Frontal cortex (tissue), 4 donors: Measurements from ENCODE around the gene ZNF20. TPM values are rescaled to one million over a fixed set of nuclear protein-coding genes. Genes with fewer than 3 reads are reported as not detected.

Experiments used
- DNase-seq, 2 donors: peaks; one replicate each; pipeline ENCODE4 v3.0.0; 2012; ENCODE audit warnings: low spot score in 2 of 2
- FAIRE-seq: peaks from 2 replicates; lab custom pipeline; 2012; peaks lifted over from hg19 to GRCh38; lab: Jason Lieb, UNC
- total RNA-seq: library from RNA; depleted of rRNA; stranded (reverse); fragments of >200 nt; gene quantifications from one replicate; pipeline ENCODE4 v1.2.3, GENCODE V29; 2014
- donor health status: control.
- donor health status: control.
- donor health status: control.

ZNF20 gene
- 6.1 TPM for total RNA-seq

DNA sequence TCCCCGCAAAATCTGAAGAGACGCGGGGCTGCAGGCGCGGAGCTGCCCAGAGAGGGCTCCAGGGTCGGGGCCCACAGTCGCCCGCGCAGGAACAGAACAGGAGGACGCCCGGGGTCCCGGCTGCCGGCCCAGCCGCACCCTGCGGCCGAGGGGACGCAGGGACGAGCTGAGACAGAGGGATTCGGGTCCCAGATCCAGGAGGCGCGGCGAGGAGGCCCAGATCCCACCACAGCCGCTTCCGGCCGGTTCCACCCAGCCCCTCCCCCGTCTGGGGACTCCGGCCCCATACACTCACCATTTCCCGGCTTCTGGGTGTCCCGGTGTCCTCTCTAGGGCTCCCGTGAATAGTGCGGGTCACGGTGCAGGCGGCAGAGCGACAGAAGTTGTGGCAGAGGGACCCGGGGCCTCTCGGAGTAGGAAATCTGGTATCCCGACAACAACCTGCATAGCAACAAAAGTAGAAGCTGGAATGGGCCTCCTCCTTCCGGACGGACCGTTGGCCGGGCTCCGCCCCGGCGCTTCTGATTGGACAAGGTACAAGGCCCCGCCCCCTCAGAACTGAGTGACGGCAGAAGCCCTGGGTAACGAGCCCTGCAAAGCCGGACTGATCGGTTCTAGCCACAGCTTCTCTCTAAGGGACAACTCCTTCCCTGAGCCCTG is at the start of gene ZNF20:
TSS of gene ZNF20 (minus strand) at position 466 of the 660 bp plus-strand sequence. CDS start at position 298, 168 bp downstream.
- DNase-seq (peak; percentile 95 to 97), FAIRE-seq (peak; percentile 34)

DNA sequence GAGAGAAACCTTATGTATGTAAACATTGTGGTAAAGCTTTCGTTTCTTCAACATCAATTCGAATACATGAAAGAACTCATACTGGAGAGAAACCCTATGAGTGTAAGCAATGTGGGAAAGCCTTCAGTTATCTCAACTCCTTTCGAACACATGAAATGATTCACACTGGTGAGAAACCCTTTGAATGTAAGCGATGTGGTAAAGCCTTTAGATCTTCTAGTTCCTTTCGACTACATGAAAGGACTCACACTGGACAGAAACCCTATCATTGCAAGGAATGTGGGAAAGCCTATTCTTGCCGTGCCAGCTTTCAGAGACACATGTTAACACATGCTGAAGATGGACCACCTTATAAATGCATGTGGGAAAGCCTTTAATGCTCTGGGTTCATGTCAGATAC is 47.5 kb upstream of the ZNF20 start:
- no peak for FAIRE-seq
- DNase-seq = no peak

DNA sequence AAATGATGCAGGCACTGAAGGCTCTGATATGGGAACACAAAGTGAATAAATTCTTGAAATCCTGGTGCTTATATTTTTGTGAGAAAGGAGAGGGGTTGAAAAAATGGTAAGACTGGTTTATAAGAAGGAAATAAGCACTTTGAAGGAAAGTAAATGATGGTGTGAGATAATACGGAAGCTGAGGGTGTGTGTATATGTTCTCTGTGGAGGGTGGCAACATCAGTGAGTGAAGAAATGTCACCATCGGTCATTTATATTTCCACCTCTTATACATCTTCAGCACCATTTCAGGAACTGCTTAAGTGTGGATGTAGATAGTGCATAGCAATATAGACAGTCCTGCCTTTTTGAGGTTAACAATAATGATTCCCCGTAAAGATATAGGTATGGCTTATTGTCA is 40.2 kb upstream of the ZNF20 start:
- FAIRE-seq = no peak

DNA sequence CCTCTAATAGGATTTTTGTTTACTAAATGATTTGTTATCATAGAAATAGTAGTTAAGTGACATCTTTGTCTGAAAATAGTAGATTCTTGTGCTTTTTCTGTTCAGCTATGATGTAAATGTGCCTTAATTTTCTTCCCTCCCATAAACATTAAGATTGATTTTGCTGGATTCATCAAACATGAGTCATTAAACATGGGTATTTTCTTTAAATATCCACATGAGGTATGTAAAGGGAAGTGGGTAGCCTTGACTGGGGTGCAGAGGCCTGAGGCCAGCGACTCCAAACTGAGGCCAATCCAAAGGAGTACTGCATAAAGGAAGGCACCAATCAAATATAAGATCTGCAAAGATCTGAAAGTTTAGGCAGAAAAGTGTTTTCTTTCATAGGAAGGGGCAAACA is 26.5 kb upstream of the ZNF20 start:
- no peak for FAIRE-seq

More for the DNA sequence above, 40.2 kb upstream of the ZNF20 start:
- no peak for DNase-seq

DNA sequence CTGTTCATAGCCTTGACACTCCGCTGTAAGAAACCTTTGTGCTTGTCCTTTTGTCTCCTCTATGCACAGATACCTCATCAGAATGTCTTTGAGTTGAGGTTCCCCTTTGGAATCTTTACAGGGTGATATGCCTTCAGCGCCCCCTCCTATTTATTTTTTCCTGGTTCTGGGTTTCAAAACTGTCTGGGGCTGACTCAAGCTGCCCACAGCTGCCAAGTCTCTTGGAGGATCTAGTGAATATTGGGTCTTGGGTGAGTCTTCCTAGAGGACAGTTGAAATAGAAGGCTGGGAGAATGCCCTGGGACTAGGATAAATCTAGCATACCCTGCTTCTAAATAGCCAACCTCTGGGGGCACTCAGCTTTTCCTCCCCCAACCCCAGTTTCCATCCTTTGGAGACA is 23.7 kb upstream of the ZNF20 start:
- DNase-seq (no peak), FAIRE-seq (no peak)

More for the DNA sequence above, 26.5 kb upstream of the ZNF20 start:
- DNase-seq = no peak

DNA sequence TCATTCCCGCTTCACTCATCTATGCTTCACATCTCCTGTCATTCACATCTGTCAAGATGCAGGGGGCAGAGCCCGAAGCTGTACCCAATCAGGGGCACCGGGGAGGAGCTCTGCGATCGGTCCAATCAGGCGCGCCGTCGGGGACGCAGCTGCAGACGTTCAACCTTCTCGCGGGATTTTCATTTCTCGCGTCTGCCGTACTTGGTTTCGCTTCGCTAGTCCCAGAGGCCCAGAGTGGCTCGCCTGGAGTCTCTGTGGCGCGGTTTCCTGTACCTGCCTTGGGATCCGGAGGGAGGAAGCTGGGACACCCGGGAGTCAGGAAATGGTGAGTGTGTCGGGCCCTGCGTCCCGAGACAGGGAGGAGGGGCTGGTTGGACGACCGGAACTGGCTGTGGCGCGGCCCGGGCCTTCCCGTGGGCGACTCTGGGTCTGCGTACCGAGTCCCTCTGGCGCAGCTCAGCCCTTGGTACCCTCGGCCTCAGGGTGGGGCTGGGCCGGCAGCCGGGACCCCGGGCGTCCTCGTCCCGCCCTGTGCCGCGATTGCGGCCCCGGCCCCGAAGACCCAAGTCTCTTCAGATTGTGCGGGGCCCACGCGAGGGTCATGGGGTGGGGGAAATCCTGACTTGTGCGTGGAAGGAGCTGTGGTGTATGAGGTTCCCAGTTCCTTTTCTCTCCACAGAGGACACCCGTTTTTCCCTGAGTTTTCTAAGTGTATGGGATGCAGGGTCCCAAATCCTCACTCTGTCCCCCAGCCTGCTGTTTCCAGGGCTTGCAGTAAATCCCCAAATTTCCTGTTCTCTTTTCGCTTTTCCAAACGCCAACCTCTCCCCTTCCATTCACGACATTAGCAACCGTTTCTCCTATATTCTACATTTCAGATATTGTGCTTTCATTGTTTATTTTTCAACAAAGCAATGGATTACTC is 23.0 kb upstream of the ZNF20 start, which contains the start of gene ZNF136:
TSS of gene ZNF136 (plus strand) at position 215 of the 925 bp plus-strand sequence. CDS start at position 323, 108 bp downstream.
- DNase-seq (peak; percentile 92 to 98), FAIRE-seq (no peak)

DNA sequence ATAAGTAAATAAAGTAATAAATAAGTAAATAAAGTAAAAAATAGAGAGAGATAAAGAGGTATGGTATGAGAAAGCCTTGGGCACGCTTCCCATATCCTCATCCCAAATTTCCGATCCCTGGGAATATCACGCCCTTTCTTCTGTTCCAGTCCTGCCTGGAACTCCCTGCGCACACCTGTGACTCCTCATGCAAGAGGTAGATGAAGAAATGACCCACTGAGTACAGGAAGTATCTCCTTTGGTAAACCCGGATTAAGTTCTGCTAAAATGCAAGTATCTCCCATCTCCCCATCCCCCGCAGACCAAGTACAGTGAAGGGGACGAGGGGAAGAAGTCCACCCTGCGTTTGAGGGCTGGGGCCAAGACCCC is 22.3 kb upstream of the ZNF20 start:
- FAIRE-seq (no peak), DNase-seq (peak in 1 of 2 donors; percentile 31)

DNA sequence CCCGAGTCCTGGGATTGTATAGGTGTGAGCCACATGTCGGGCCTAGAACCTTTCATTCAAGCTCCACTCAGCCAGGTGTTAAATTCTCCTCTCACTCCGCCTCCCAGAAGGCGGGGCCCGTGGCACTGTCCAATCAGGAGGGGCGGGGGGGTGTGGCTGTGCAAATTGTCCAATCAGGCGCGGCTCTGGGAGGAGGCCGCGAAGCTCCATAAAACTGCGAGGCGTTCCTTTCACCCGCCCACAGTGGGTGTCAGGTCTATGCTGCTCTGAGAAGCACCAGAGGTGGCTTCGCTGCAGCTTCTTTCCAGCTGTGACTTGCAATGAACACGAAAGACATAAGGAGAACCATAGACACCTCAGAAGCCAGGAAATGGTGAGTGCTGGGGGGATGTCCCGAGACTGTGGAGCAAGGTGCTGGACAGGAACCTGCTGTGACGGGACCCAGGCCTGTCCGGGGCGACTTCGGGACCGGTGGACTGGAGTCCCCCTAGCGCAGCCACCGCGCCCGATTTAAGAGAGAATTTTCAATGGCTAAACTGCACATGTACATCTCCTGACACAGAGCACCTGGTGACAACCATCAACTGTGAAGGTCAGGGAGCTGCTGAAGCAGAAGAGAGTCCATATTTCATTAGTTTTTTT is 19.7 kb upstream of the ZNF20 start:
- no peak for DNase-seq

DNA sequence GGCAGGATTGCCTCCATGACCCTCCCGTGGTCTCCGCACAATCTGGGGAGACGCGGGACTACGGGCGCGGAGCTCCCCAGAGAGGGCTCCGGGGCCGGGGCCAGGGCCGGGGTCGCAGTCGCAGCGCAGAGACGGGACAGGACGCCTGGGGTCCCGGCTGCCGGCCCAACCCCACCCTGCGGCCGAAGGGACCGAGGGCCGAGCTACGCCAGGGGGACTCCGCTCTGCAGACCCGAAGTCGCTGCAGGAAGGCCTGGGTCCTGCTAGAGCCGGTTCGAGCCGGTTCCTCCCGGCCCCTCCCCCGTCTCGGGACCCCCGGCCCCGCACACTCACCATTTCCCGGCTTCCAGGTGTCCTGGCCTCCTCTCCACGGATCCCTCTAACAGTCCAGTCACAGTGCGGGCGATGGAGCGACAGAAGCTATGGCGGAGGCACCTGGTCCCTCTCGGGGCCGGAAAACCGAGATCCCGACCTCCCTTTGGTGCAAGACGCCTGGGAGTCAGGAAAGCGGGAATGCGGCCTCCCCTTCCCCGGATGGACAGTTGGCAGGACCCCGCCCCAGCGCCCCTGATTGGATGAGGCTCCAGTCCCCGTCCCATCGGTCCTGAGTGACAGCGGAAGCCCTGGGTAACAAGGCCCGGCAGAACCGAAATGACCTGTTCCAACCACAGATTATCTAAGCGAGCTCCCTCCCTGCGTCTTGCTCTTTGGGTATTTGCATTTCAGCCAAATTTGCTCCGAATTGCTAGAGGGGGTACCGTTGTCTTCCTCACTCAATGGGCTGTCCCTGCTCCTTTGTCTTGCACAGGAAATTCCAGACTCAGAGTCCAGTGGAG is 16.3 kb upstream of the ZNF20 start, which contains the start of gene ZNF625:
TSS of gene ZNF625 (minus strand) at position 512 of the 836 bp plus-strand sequence. CDS start at position 336, 176 bp downstream.
- DNase-seq = peak; percentile 79 to 87
- no peak for FAIRE-seq

More for the DNA sequence above, 19.7 kb upstream of the ZNF20 start:
- no peak for FAIRE-seq

DNA sequence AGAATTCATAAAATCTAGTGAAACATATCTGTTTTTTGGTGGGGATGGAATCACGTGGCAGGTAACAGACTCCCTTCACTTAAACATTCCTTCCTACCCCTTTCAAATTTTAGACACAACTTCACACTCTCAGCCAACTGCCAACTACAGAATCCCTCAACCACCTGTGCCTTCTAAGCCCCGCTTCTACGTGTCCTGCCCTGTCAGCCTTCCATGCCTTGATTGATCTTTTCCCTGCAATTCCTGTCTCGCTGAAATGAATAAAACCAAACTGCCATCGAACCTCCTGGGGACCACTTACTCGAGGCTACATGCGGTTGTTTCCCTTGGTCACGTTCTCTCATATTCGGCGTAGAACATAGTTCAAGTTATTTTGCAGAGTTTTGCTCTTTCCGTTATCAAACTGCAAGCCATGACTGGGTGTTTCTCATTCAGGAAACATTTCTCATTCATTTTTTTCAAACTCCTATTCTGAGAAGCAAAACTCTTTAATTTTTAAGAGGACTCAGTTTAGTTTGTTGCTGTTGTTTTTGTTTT is 15.2 kb upstream of the ZNF20 start:
- no peak for DNase-seq
- no peak for FAIRE-seq

DNA sequence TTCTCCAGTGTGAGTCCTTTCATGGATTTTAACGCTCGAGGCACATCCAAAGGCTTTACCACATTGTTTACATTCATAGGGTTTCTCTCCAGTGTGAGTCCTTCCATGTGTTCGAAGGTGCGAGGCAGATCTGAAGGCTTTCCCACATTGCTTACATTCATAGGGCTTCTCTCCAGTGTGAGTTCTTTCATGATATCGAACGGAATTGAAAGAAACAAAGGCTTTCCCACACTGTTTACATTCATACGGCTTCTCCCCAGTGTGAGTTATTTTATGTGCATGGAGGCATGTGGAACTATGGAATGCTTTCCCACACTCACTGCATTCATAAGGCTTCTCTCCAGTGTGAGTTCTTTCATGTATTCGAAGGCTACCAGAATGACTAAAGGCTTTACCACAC is 5.2 kb upstream of the ZNF20 start:
- FAIRE-seq (no peak), DNase-seq (no peak)

DNA sequence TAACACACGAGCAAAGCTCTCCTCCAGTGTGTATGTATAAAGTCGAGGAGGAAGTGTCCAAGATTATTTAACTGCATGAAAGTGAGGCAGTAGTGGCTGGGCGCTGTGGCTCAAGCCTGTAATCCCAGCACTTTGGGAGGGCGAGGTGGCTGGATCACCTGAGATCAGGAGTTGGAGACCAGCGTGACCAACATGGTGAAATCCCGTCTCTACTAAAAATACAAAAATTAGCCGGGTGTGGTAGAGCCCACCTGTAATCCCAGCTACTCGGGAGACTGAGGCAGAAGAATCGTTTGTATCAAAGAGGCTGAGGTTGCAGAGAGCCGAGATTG is 1.2 kb upstream of the ZNF20 start:
- no peak for FAIRE-seq
- no peak for DNase-seq

DNA sequence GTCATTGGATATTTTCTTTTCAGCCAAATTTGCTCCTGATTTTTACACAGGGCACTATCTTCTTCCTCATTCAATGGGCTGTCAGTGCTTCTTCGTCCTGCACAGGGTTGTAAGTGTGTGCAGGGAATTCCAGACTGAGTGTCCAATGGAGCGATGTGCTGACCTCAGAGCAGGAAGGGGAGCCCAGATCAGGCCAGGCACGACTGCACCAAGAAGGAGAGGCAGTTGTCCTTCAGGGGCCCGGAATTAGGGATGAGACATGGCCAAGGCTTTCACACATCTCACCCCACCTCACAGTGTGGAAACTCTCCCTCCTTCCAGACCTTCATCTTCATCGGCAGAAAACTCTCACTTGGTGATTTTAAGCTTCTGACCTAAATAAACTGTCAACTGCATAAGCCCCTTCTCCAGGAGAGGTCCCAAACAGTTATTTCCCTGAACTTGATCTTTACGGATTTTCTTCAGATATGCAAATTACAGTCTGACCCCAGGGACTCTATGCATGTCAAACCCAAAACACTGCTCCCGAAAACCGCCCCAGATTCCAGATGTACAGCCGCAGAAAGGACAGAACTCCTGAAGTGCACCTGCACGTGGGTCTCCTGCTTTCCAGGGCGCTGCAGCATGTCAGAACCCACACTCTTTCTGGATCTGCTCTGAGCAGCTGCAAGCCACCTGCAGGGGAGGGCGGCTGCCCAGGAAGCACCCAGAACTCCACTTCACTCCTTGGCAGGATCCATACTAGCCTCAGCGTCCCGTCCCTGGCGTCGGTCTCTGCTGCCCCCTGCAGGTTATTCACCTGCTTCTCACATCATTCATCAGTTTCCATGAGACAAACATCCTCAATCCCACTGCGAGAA is 625 bp upstream of the ZNF20 start:
- DNase-seq = peak; percentile 68 to 77
- FAIRE-seq = no peak

DNA sequence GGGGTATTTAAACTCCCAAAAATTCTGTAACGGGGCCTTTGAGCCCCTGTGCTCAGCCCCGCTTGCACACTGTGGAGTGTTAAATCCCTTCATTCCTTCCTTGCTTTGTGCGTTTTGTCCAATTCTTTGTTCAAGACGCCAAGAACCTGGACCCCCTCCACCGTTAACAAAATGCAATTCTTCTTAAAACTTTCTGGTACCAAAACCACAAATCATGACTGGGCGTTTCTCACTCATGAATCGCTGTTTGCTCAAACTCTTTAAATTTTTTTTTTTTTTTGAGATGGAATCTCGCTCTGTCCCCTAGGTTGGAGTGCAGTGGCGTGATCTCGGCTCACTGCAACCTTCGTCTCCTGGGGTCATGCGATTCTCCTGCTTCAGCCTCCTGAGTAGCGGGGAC is 881 bp downstream of the ZNF20 start:
- FAIRE-seq (no peak), DNase-seq (no peak)

DNA sequence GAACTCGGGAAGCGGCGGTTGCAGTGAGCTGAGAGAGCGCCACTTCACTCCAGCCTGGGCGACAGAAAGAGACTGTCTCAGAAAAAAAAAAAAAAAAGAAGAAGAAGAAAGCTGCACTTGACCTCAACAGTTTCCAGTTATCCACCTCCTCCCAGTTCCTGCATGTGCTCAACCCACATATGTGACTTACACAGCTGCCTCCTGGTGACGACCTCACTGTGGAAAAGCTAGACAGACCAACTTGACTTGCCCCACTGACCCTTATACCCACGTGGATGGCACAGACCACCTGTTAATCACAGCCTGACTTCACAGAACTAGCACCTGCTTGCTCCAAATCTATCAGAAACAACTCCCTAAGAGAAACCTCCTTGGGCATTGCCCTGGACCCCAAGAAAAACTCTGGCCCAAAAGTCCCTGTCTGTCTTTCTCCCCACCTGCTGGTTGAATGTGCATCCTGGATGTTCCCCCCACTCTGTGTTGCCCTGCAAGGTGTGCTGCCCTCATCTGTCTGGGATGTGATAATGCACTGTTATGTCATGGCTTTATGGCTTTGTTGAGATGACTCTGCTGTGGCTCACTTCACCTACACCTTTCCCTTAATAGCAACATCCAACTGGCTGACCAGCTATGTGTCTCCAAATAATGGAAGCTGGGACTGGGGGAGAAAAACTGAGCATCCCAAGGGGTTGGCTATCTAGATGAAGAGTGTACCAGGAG is 2.8 kb downstream of the ZNF20 start:
- no peak for DNase-seq
- no peak for FAIRE-seq

DNA sequence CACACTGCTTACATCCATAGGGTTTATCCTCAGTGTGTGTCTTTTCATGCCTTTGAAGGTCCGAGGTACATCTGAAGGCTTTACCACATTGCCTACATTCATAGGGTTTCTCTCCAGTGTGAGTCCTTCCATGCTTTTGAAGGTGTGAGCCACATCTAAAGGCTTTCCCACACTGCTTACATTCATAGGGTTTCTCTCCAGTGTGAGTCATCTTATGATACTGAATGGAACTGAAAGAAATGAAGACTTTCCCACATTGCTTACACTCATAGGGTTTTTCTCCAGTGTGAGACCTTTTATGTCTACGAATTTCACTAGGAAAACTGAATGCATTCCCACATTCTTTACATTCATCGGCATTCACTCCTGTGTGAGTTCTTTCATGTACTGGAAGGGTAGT is 7.1 kb downstream of the ZNF20 start:
- DNase-seq (no peak), FAIRE-seq (no peak)

DNA sequence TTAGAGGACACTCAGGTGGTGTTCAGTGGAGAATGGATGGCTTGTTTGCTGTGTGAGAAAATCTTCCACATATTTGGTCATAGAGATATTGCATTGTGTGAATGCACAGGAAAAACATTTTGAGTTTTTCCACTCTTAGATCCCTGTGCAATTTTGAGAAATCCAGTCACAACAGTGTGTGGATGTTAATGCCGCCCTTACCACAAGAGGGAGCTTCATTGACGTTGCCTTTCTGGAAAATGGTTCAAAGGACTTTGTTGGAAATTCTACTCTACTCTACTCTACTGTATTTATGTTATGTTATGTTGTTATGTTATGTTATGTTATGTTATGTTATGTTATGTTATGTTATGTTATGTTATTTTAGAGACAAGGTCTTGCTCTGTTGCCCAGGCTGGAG is 13.4 kb downstream of the ZNF20 start:
- FAIRE-seq = peak; percentile 87
- DNase-seq = no peak
